HCT116 (cell line): Measurements from ENCODE around the gene SH3BP4. TPM values are rescaled to one million over a fixed set of nuclear protein-coding genes. Genes with fewer than 3 reads are reported as not detected.
"Not testable (repeated sequence)": the region's sequence is repeated elsewhere in the genome, so short reads cannot be mapped to it uniquely, and the experiment has no call there.

ENCODE experiments used
- ATAC-seq: fragments of 200-7000 bp; cut with Tn5 transposase; 2 replicates; pipeline ENCODE4 v1.9.1; 2020; ENCODE audit warnings: mild to moderate bottlenecking, moderate library complexity
- BruUV-seq: library from RNA; stranded (reverse); fragments of 400-500 nt; replicated peaks from 2 replicates; lab custom pipeline; 2021; lab: Mats Ljungman, UMichigan
- CTCF ChIA-PET: fragments of 300-600 bp; sonication (Branson Sonifier 250); formaldehyde crosslinking; loops from one replicate; lab custom pipeline; 2021; ENCODE audit warnings: antibody characterized with exemption; lab: Charles Lee
- POLR2A ChIA-PET: fragments of 300-600, 350-600 bp; sonication (Branson Sonifier 250); formaldehyde crosslinking; loops from one replicate; lab custom pipeline; 2021; ENCODE audit warnings: antibody characterized with exemption; lab: Charles Lee
- RAD21 ChIA-PET, 2 experiments: fragments of 300-600 bp; sonication (Branson Sonifier 250); formaldehyde crosslinking; loops; one replicate each; lab custom pipeline; 2023; ENCODE audit warnings: low total read pairs in 2 of 2; ENCODE audit not compliant: uncharacterized antibody in 2 of 2, unreplicated experiment in 2 of 2, low non-redundant PET in 1 of 2; lab: Charles Lee
- DNase-seq: peaks from one replicate; pipeline ENCODE4 v3.0.0-alpha.2; 2010; ENCODE audit warnings: low read depth, low spot score
- H2AFZ ChIP-seq: fragments of 200-600 bp; shearing (Covaris generic), sonication (generic); 2 replicates; pipeline ENCODE4 v1.6.1; 2017; ENCODE audit warnings: low read depth, mixed run types, mixed read lengths, antibody characterized with exemption, low read length; ENCODE audit not compliant: poor library complexity, severe bottlenecking
- H3K27ac ChIP-seq: 2 replicates; pipeline ENCODE4 v1.5.1; 2012; ENCODE audit warnings: low read depth, low read length
- H3K27me3 ChIP-seq: fragments of 200-600 bp; sonication (generic); 2 replicates; pipeline ENCODE4 v1.6.1; 2016; ENCODE audit warnings: mixed run types, low read length, mixed read lengths; ENCODE audit not compliant: insufficient read depth
- H3K36me3 ChIP-seq, 2 experiments: fragments of 200-500 bp in 1 of 2; fragments of 200-600 bp in 1 of 2; sonication (Bioruptor generic) in 1 of 2; sonication (generic) in 1 of 2; 2 replicates each; pipeline versions ENCODE4 v1.5.1 to v1.6.1; 2014 to 2016; ENCODE audit warnings: low read length in 2 of 2, inconsistent platforms in 1 of 2, mixed read lengths in 1 of 2, mixed run types in 1 of 2; ENCODE audit not compliant: insufficient read depth in 2 of 2, control insufficient read depth in 1 of 2
- H3K4me1 ChIP-seq, 2 experiments: fragments of 200-600 bp in 1 of 2; sonication (generic) in 1 of 2; 2 replicates each; pipeline versions ENCODE4 v1.5.1 to v1.6.1; 2012 to 2017; ENCODE audit warnings: low read length in 2 of 2, inconsistent platforms in 1 of 2, mild to moderate bottlenecking in 1 of 2, mixed read lengths in 1 of 2, mixed run types in 1 of 2, moderate library complexity in 1 of 2; ENCODE audit not compliant: insufficient read depth in 2 of 2, control insufficient read depth in 1 of 2
- H3K4me2 ChIP-seq: fragments of 200-600 bp; sonication (generic); 2 replicates; pipeline ENCODE4 v1.6.1; 2017; ENCODE audit warnings: mixed run types, low read length, mixed read lengths
- H3K4me3 ChIP-seq, 2 experiments: fragments of 200-600 bp in 1 of 2; sonication (generic) in 1 of 2; replicated peaks in 1 of 2; 2 replicates each; pipeline ENCODE4 v1.5.1; 2011 to 2016; ENCODE audit warnings: low read length in 2 of 2, control low read depth in 1 of 2, low read depth in 1 of 2, mild to moderate bottlenecking in 1 of 2, mixed read lengths in 1 of 2, mixed run types in 1 of 2
- H3K79me2 ChIP-seq: fragments of 200-600 bp; sonication (generic); 2 replicates; pipeline ENCODE4 v1.6.1; 2017; ENCODE audit warnings: mild to moderate bottlenecking, mixed run types, low read length, moderate library complexity, mixed read lengths; ENCODE audit not compliant: insufficient read depth
- H3K9ac ChIP-seq: fragments of 200-600 bp; sonication (generic); 2 replicates; pipeline ENCODE4 v1.6.1; 2016; ENCODE audit warnings: low read length, mixed read lengths
- H3K9me2 ChIP-seq: fragments of 200-600 bp; sonication (generic), shearing (Covaris generic); 2 replicates; pipeline ENCODE4 v1.6.1; 2017; ENCODE audit warnings: mixed run types, mild to moderate bottlenecking, moderate library complexity; ENCODE audit not compliant: insufficient read depth
- H3K9me3 ChIP-seq, 2 experiments: fragments of 200-500 bp in 1 of 2; fragments of 200-600 bp in 1 of 2; sonication (Bioruptor generic) in 1 of 2; sonication (generic) in 1 of 2; 2 replicates each; pipeline ENCODE4 v1.6.1; 2014 to 2017; ENCODE audit warnings: low read length in 2 of 2, mixed read lengths in 2 of 2, inconsistent platforms in 1 of 2, low read depth in 1 of 2, mild to moderate bottlenecking in 1 of 2, mixed run types in 1 of 2, moderate library complexity in 1 of 2; ENCODE audit not compliant: control insufficient read depth in 1 of 2, insufficient read depth in 1 of 2
- H4K20me1 ChIP-seq: fragments of 200-600 bp; sonication (generic), shearing (Covaris generic); 2 replicates; pipeline ENCODE4 v1.6.1; 2017; ENCODE audit warnings: mixed run types, mild to moderate bottlenecking, moderate library complexity; ENCODE audit not compliant: insufficient read depth
- CEBPB ChIP-seq: IDR thresholded peaks from 2 replicates; pipeline ENCODE4 v1.6.1; 2012; ENCODE audit warnings: low read depth
- EGR1 ChIP-seq: IDR thresholded peaks from 2 replicates; pipeline ENCODE4 v1.6.1; 2012; ENCODE audit warnings: low read depth
- EZH2 ChIP-seq: fragments of 200-600 bp; sonication (generic); IDR thresholded peaks from 2 replicates; pipeline ENCODE4 v1.6.1; 2017; ENCODE audit warnings: antibody characterized with exemption, mixed run types
- FOSL1 ChIP-seq: IDR thresholded peaks from 2 replicates; pipeline ENCODE4 v1.6.1; 2012; ENCODE audit warnings: low read depth
- RAD21 ChIP-seq: IDR thresholded peaks from 2 replicates; pipeline ENCODE4 v1.6.1; 2012; ENCODE audit warnings: low read depth, mild to moderate bottlenecking
- SP1 ChIP-seq: IDR thresholded peaks from 2 replicates; pipeline ENCODE4 v1.6.1; 2012; ENCODE audit warnings: low read depth
- SRF ChIP-seq: IDR thresholded peaks from 2 replicates; pipeline ENCODE4 v1.6.1; 2012; ENCODE audit warnings: low read depth
- TCF7L2 ChIP-seq: IDR thresholded peaks from 2 replicates; pipeline ENCODE4 v1.7.0; 2011; ENCODE audit warnings: borderline replicate concordance, inconsistent platforms; ENCODE audit not compliant: insufficient read depth, insufficient read length; ENCODE audit errors: extremely low read depth
- ZFX ChIP-seq: fragments of 450-650 bp; IDR thresholded peaks from 2 replicates; pipeline ENCODE4 v1.6.1; 2017
- ZNF274 ChIP-seq: fragments of 200-500 bp; sonication (Bioruptor generic); IDR thresholded peaks from 2 replicates; pipeline ENCODE4 v1.6.1; 2014; ENCODE audit warnings: mild to moderate bottlenecking, low read depth, low read length, inconsistent platforms
- intact Hi-C: fragments of 100-400 bp; cut with micrococcal nuclease; formaldehyde crosslinking; loops from 2 replicates; pipeline ENCODE4 v1.10.0; 2022
- total RNA-seq: library from RNA; stranded (reverse); gene quantifications from one replicate; pipeline ENCODE4 v1.2.1, GENCODE V29; 2021; ENCODE audit not compliant: unreplicated experiment
- TF ChIP-seq, protein P1 (sequence below), 3 experiments: fragments of 200-600 bp in 1 of 3; sonication (generic) in 1 of 3; IDR thresholded peaks in 2 of 3; conservative IDR thresholded peaks in 1 of 3; 2 replicates each; pipeline ENCODE4 v1.5.1; 2012 to 2017; ENCODE audit warnings: low read depth in 2 of 3, low read length in 2 of 3, antibody characterized with exemption in 1 of 3, borderline replicate concordance in 1 of 3, control low read depth in 1 of 3, mild to moderate bottlenecking in 1 of 3, mixed read lengths in 1 of 3, mixed run types in 1 of 3, moderate library complexity in 1 of 3; ENCODE audit not compliant: insufficient read depth in 1 of 3
- TF ChIP-seq, protein P2 (sequence below): IDR thresholded peaks from 2 replicates; pipeline ENCODE4 v1.6.1; 2012; ENCODE audit warnings: low read depth
- TF ChIP-seq, protein P3 (sequence below): IDR thresholded peaks from 2 replicates; pipeline ENCODE4 v1.6.1; 2011; ENCODE audit warnings: mild to moderate bottlenecking, low read length, moderate library complexity; ENCODE audit not compliant: insufficient replicate concordance; ENCODE audit errors: extremely low read depth

SH3BP4 gene
- total RNA-seq, 1 experiment from 2014 or later = 32.9 TPM

DNA sequence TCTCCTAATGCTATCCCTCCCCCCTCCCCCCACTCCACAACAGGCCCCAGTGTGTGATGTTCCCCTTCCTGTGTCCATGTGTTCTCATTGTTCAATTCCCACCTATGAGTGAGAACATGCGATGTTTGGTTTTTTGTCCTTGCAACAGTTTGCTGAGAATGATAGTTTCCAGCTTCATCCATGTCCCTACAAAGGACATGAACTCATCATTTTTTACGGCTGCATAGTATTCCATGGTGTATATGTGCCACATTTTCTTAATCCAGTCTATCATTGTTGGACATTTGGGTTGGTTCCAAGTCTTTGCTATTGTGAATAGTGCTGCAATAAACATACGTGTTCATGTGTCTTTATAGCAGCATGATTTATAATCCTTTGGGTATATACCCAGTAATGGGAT, 105.8 kb downstream of the SH3BP4 start:
- H3K4me3 ChIP-seq, H3K9me3 ChIP-seq, H3K4me2 ChIP-seq, DNase-seq, POLR2A ChIA-PET, H3K36me3 ChIP-seq, H4K20me1 ChIP-seq, RAD21 ChIA-PET, H3K27ac ChIP-seq, H3K4me1 ChIP-seq, H3K79me2 ChIP-seq, H3K9ac ChIP-seq, H3K9me2 ChIP-seq, H3K27me3 ChIP-seq, BruUV-seq, H2AFZ ChIP-seq, ATAC-seq: not testable (repeated sequence)
- intact Hi-C loops = loop anchor here (2.0 to 10.0 kb wide), 2 partner anchors 175 to 303 kb away; no protein-coding TSS in a partner anchor
- CTCF ChIA-PET = interaction anchor here (2.2 to 2.8 kb wide), 2 partner anchors 50 to 177 kb away, joined by 5 to 19 read pairs; no protein-coding TSS in a partner anchor

DNA sequence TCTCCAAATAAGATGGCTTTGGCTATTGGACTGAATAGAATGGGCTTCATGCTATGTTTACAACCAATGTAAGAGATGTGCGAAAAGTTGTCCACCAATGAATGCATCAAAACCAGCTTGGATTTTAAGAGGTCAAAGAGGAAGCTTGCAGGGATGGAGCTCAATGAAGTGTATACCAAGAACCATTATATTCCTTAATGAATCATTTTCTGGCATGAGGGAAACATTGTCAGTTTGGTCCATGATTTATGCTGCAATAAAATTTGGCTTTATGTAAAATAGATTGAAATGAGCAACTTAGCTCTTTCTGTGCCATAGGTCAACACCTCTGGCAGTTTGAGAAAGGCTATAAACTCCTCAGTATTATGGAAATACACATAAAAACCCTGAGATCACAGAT, 107.3 kb downstream of the SH3BP4 start:
- H3K4me1 ChIP-seq = peaks cover 0 to 5% of the 10 kb centered on the region in 2 experiments; a peak in 1 of 4 replicates
- no peaks in the 10 kb centered on the region for H3K27me3 ChIP-seq
- H3K9ac ChIP-seq = no peak overlapping the region
- no peaks in the 10 kb centered on the region for H3K9me2 ChIP-seq
- ChIA-PET POLR2A (no interaction called here), CTCF (no interaction called here), RAD21 (no interaction called here)
- H3K4me2 ChIP-seq = no peak overlapping the region
- DNase-seq = no peak
- H3K4me3 ChIP-seq = no peak overlapping the region
- no TSS peak for BruUV-seq
- H4K20me1 ChIP-seq = no peaks in the 10 kb centered on the region
- H3K9me3 ChIP-seq = no peaks in the 10 kb centered on the region
- no peak for ATAC-seq
- intact Hi-C loops = loop anchor here (10.0 kb wide), 1 partner anchor 304 kb away; no protein-coding TSS in a partner anchor
- no peaks in the 10 kb centered on the region for H3K79me2 ChIP-seq
- H3K27ac ChIP-seq = no peak overlapping the region
- peaks cover 0 to 6% of the 10 kb centered on the region in 2 experiments; a peak in 1 of 4 replicates for H3K36me3 ChIP-seq
- H2AFZ ChIP-seq = no peak overlapping the region
- no peak for TF ChIP-seq EZH2
- TF ChIP-seq RAD21 = no peak
- no peak for TF ChIP-seq ZNF274
- TF ChIP-seq, protein P1, sequence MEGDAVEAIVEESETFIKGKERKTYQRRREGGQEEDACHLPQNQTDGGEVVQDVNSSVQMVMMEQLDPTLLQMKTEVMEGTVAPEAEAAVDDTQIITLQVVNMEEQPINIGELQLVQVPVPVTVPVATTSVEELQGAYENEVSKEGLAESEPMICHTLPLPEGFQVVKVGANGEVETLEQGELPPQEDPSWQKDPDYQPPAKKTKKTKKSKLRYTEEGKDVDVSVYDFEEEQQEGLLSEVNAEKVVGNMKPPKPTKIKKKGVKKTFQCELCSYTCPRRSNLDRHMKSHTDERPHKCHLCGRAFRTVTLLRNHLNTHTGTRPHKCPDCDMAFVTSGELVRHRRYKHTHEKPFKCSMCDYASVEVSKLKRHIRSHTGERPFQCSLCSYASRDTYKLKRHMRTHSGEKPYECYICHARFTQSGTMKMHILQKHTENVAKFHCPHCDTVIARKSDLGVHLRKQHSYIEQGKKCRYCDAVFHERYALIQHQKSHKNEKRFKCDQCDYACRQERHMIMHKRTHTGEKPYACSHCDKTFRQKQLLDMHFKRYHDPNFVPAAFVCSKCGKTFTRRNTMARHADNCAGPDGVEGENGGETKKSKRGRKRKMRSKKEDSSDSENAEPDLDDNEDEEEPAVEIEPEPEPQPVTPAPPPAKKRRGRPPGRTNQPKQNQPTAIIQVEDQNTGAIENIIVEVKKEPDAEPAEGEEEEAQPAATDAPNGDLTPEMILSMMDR (IDR thresholded peaks at IDR 0.05 in 2 of 3, conservative IDR thresholded peaks at IDR 0.05 in 1 of 3; ENCODE audit: borderline replicate concordance in 1 of 3, insufficient read depth in 1 of 3, low read depth in 2 of 3, low read length in 2 of 3) = no peak
- no peak for TF ChIP-seq SP1
- no peak for TF ChIP-seq EGR1
- no peak for TF ChIP-seq TCF7L2
- TF ChIP-seq, protein P2, sequence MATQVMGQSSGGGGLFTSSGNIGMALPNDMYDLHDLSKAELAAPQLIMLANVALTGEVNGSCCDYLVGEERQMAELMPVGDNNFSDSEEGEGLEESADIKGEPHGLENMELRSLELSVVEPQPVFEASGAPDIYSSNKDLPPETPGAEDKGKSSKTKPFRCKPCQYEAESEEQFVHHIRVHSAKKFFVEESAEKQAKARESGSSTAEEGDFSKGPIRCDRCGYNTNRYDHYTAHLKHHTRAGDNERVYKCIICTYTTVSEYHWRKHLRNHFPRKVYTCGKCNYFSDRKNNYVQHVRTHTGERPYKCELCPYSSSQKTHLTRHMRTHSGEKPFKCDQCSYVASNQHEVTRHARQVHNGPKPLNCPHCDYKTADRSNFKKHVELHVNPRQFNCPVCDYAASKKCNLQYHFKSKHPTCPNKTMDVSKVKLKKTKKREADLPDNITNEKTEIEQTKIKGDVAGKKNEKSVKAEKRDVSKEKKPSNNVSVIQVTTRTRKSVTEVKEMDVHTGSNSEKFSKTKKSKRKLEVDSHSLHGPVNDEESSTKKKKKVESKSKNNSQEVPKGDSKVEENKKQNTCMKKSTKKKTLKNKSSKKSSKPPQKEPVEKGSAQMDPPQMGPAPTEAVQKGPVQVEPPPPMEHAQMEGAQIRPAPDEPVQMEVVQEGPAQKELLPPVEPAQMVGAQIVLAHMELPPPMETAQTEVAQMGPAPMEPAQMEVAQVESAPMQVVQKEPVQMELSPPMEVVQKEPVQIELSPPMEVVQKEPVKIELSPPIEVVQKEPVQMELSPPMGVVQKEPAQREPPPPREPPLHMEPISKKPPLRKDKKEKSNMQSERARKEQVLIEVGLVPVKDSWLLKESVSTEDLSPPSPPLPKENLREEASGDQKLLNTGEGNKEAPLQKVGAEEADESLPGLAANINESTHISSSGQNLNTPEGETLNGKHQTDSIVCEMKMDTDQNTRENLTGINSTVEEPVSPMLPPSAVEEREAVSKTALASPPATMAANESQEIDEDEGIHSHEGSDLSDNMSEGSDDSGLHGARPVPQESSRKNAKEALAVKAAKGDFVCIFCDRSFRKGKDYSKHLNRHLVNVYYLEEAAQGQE = no peak
- TF ChIP-seq SRF = no peak
- no peak for TF ChIP-seq FOSL1
- TF ChIP-seq, protein P3, sequence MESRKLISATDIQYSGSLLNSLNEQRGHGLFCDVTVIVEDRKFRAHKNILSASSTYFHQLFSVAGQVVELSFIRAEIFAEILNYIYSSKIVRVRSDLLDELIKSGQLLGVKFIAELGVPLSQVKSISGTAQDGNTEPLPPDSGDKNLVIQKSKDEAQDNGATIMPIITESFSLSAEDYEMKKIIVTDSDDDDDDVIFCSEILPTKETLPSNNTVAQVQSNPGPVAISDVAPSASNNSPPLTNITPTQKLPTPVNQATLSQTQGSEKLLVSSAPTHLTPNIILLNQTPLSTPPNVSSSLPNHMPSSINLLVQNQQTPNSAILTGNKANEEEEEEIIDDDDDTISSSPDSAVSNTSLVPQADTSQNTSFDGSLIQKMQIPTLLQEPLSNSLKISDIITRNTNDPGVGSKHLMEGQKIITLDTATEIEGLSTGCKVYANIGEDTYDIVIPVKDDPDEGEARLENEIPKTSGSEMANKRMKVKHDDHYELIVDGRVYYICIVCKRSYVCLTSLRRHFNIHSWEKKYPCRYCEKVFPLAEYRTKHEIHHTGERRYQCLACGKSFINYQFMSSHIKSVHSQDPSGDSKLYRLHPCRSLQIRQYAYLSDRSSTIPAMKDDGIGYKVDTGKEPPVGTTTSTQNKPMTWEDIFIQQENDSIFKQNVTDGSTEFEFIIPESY = no peak
- no peak for TF ChIP-seq CEBPB
- TF ChIP-seq ZFX = no peak
